HuH-7.5 (cell line): ENCODE measurements around the gene MAGOH.

Experiments
- DNase-seq: peaks from one replicate; pipeline ENCODE4 v3.0.0; 2011; ENCODE audit warnings: low spot score

Gene MAGOH

DNA sequence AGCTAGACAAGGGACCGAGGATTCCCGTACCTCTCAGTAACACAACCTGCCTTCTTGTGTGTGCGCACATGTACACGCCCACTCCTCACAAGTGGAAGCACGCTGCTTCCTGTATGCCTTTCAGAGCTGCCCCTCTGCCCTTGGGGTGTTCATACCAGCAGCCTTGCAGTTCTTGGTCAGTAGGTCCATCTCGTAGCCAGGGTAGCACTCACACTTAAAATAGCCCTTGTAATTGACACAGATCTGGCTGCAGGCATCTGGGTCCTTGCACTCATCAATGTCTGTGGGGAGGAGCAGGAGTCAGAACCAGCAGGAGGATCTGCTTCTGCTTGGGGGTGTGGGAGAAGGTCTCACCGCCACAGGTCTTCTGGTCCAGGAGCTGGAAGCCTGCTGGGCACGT lies 32.6 kb upstream of the MAGOH start:
- DNase-seq, result no peak

DNA sequence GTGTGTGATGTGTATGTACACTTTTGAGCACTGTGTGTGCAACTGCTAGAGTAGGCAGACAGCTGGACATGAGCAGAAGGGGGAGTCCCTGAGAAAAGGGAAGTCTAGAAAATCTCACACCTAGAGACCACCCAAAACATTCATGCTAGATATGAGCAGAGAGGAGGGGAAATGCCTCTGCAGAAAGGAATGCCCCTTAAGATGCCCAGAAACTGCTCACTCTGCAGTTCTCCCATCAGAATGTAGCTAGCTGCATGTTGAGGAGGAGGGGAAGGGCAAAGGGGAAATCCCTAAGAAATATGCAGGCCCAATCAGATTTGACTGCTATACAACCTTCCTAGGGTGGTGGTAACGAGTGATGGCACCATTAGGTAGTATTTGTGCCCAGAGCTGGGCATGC lies 31.8 kb upstream of the MAGOH start:
- DNase-seq, result no peak

DNA sequence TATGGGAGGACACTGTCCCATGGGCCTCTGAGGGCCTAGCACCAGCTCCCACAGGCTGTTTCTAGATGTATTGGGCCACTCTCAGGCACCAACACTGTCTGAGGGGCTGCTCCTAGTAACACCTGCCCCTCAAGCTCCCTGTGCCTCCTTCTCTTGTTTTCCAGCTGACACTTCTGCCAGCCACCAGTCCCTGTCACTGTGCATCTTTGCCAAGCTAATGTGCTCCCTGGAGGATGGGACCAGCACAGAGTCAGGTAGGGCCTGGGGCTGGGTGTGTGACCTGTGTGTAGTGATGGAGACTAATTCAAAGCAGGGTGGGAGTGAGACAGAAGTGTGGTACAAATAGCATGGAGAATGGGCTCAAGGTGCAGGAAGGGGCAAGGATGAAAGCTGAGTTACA lies 29.4 kb upstream of the MAGOH start:
- DNase-seq, result no peak

DNA sequence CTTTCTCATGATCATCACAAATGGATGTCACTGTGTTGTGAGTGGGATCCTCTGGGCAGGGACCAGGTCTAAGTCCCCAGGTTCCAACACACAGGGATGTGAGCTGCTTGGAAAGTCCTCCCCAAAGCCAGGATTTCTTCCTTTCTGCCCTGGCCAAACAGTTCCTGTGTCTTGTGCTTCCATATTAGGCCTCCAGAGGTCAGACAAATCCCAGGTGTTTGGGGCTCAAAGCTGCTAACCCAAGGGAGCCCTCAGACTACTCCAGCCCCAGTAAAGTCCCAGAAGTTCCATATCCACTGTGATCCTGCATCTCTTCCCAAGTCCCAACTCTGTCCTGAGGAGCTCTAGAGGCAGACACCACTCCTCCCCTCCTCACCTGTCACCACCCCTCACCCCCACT lies 27.7 kb upstream of the MAGOH start:
- DNase-seq, result no peak

DNA sequence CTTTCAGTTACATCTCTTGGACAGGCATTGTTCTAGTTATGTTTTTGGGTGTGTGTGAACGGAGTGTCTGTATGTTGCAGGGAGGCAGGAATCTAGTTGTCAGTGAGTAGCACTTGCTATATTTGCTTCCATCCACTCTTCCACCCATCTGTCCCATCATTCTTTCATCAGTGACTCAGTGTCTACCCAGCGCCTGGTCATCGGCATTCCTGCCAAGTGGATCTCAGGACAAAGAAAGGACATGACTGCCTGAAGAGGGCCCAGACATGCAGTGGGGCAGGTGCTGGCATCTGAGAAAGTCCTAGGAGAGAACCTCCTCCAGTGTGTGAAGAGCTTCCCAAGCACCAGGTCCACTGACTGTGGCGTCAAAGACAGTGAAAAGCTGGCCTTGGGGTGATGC lies 27.3 kb upstream of the MAGOH start:
- DNase-seq, result no peak

DNA sequence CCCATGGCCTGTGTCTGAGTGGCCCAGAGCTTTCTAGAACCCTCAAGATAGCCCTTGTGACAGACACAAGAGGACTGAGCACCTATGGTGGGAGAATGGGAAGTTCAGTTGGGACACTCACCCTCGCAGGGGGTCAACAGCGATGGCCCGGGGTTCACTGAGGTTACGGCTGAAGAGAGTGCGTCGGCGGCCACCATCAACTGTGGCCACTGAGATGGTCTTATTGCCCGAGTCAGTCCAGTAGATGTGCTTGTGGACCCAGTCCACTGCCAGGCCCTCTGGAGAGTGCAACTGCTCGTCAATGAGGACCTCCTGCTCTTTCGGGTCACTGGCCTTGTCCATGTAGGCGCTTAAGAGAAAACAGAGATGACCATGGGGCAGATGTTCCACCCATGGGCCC lies 25.7 kb upstream of the MAGOH start:
- no peak for DNase-seq

DNA sequence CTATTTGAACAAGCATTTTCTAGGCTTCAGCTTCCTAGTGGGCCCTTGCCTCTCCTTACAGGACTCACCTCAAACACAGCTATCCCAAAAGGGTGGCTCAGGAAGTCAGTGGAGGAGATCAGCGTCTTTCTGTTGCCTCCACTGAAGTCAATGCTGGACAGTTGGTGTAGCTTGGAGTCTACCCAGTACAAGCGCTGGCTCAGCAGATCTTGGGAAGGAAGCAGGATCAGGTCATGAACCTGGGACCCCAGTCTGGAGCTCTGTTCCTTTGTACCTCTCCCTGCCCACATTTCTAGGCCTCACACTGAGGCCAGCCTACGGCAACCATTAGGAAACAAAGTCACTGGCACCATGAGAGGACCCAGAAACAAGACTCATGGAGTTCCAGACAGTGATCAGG lies 23.7 kb upstream of the MAGOH start:
- no peak for DNase-seq

DNA sequence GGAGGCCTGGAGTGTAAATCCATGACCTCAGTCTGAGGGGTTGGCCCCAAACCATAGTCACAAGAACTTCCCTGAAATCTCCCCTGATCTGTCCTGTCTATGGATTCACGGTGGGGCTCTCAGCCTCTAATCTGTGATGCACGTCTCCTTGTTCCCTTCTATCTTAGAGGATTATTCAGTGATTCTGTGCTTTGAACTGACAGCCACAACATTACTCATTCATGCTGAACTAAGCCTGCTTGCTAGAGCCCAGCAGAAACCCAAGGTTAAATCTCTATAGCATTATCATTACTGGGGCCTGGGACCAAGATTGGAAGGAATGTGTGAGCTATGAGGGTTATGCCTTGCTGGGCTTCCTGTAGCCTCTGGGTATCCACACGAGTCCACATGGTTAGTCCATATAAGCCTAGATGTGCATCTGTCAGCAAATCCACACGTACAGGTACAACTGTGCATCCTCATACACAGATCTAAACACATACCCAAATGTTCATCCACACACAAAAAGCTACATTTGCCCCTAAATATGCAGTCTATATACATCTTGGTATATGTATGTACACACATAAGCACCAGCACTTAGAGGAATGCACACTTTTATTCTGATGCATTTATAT lies 22.4 kb upstream of the MAGOH start:
- no peak for DNase-seq

DNA sequence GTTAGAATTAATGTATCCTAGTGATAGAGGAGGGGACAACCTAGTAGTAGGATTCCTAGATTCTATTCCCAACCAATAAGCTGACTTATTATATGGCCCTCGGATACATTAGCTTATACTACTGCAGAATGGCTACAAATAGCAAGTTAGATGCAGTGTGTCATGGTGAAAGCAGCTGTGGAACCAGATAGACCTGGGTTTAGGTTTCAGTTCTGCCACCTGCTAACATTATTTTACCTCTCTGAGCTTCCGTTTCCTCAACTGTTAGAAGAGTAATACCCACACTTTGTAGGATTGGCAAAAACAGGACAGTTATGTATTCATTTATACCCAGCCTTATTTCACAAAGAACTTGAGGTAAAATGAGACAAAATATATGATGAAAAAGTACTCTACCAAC lies 21.6 kb upstream of the MAGOH start:
- no peak for DNase-seq

DNA sequence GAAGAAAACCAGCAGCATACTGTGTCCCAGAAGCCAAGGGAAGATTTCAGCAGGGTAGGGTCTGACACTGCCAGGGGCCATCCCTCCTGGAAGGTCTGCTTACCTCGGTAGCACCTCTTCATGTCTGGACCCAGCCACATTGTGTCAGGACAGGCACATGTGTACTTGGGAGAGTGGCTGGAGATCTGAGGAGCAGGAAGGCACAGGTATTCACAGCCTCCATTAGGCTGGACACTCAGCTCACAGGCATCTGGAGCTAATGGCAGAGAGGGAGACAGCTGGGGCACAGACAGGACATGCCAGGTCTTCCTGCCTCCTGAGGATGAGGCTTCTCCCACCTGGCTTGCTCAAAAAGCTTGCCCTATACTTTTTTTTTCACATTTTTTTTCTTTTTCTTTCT lies 19.9 kb upstream of the MAGOH start:
- DNase-seq, result no peak

DNA sequence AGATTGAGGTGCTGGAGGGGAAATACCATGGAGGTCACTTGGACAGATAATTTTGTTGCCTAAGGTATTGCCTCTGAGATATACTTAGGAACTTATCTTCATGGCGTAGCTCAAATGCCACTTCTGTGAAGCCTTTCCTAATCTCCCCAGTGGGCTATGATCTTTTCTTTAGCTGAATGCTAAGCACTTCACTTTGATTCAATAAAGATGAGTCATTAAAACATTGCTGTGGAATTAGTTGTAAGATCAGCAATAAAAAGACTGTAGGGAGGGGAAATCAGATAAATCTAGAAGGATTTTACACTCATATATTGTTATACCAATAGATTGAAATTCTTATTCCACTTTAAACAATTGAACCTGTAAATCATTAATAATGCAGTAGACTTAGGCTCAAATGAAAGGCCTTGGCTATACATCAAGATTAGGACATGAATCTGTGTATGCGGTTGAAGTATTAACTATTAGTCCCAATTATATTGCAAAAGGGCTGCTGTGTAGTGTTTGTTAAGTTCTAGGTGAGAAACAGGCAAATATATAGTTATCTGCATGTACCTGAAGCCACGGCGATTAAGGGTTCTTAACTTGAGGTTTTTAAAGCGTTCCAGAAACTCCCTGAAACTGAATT lies 19.2 kb upstream of the MAGOH start:
- no peak for DNase-seq

DNA sequence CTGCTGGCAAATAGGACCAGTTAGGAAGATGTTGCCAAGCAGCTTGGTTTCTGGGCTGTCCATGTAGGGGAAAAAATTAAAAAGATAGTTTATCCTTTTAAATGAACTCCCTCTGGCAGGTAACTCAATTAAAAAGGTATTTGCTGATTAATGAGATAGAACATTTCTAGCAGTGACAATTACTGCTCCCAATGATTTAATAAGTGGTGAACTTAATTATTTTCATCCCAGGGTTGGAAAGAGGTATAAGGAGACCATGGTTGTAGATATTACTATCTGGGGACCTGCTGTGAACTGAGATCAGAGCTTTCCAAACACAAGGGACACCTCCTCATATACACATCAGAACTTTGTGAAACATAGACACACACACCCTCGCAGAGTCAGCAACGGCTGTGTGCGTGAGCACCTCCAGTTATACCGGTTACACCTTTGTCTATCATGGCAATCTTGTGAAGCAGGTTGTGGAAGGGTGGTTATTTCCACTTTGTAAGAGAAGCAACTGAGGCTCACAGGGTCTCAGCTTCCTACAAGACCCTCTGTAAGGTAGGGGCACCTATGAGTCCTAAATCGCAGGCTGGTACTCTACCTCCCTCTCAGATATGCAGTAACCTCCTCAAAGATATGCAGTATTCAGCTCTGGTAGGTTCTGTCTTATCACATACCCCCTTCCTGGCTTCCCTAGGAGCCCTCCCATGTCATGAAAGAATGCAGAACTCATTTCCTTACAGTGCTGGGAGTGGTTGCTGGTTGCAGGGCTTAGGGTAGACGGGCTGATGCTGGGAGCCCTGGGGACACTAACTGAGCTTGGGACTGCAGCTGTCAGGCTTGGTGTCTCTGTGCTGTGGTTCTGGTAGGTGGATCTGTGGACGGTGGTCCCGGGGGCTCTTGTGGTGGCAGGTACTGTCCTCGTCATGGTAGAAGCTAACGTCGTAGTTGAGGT lies 18.5 kb upstream of the MAGOH start:
- no peak for DNase-seq

DNA sequence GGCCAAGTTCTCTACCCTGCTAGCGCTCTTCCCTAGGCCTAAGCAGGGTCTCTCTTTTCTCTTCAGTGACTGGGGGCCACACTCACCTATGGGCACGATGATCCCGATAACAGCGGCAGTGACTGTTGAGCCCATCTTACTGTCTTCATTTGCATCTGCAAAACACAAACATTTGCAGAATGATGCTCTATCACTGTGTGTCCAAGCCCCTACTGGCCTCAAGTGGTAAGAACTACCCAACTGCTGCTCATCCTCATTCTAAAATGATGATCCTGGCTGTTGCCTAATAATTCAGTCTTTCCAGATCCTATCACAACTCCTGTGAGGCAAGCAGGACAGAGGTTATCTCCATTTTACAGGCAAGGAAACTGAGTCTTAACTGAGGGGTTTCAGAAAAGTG lies 16.7 kb upstream of the MAGOH start:
- DNase-seq, result no peak

DNA sequence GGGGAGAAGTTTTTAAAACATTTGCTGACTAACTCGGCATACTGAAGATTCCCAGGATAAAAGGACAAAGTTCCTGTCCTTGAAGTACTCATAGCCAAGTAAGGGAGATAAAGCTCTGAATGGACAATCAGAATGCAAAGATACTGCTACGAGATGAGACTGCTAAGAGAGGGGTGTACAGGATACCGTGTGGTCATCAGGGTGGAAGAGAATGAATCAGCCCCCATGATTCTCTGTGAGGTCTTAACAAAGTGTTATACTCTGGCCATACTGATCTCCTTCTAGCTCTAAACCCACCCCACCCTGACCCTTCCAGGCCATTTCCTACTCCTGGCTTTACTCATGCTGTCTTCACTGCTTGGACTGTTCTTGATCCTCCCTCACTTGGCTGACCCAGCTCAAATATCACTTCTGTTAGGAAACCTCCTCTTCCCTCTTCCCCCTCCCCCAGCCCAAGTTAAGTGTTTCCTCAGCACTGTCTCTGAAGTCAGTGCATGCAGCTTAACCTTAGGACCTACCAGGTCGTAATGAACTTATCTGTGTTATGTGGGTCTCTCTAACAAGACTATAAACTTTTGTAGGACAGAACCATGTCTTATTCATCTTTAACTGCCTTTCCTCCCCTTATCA lies 15.8 kb upstream of the MAGOH start:
- DNase-seq, result no peak

DNA sequence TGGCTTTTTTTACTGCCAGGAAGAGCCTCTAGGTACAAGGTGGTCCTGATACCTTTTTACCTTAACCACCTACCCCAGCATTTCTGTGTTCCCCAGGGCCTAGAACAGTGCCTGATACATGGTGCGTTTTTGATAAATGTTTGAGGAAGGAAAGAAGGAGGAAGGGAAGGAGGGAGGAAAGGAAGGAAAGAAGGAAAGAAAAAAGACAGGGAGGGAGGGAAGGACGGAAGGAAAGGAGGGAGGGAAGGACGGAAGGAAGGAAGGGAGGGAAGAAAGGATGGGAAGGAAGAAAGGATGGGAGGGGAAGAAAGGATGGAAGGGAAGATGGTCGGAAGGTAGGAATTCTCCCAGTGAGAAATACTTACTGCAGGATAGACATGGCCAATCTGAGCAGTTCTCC lies 12.0 kb upstream of the MAGOH start:
- DNase-seq, result no peak

DNA sequence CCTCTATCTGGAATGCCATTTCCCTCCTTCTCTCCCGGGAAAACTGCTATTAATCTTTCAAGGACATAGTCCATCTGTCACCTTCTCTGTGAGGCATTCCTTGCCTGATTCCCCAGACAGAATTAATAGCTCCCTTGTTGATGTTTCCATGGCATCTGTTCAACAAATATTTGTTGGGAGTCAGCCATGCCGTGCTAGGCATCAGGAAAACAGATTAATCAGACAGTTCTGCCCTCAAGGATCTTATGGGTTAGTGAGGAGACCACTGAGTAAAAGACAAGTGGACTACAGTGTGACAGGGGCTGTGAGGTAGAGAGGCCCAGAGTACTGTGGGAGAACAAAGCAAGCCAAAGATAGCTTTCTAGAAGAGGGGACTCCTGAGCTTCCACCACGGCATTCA lies 11.4 kb upstream of the MAGOH start:
- DNase-seq, result no peak

DNA sequence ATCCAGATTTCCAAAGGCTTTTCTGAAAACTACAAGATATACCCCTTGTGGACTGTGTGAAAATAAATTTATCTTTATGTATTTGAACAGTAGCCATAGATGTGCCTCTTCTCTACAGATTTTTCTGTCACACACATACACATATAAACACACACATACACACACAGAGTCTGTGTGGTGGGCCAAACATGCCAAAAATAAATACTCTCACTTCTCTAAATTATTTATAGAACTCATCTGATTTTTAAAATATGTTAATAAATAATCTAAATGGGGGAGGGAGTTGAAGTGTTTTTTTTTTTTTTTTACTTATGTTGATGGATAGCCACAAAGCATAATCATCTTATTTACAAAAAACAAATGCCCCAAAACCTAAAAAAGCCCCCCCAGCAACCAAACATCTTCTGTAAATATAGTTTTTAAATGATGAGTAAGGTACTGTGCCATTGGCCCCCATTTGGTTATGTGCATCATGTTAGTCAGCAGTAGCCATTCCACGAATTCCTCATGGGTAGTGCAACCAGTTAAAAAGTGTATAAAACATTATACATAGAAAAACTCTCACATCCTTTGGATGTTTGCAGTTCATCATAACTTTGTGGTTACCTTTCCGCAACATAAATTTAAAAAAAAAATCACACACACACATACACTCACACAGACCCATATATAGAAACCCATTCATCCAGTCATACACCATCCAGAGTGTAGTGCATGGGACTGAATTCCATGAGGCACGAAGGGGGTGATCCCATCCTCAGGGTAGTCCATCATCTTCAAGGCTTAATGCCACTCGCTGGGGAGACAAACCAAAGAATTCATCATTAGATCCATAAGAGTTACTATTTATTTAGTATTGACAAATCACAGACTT lies 8.2 kb upstream of the MAGOH start:
- no peak for DNase-seq

DNA sequence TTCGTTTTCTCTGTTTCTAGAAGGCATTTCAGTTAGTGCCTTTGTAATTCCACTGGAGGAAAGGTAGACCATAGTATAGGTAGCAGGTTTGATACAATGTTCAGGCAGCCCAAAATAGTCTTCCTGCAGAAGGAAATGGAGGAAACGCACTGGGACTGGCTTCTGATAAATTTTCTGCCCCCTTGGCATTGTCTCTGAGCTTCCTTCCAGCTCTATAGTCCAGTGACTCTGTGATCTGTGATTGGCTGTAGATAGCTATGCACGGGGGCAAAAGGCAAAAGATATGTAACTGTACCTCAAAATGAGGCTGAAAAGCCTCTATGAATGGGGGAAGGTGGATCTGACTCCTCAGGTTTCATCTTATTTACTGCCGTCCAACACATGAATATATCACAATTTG lies 5.8 kb upstream of the MAGOH start:
- DNase-seq, result no peak

DNA sequence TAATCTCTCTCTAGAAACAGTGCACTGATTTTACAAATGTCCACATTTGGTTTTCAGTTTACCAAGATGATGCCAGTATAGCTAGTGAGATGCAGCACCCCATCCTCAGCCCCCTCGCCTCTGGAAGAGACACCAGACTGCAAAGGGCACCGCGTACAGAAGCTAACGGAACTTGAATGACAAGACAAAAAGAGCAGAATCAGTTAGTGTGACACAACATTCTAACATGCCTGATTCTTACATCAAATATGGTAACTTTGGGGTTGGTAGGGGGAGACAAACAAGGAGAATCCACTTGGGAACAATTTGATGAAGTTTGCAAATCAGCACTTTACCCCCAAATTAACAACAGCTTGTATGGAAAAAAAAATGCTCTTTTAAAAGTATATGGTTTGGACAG lies 4.1 kb upstream of the MAGOH start:
- no peak for DNase-seq

DNA sequence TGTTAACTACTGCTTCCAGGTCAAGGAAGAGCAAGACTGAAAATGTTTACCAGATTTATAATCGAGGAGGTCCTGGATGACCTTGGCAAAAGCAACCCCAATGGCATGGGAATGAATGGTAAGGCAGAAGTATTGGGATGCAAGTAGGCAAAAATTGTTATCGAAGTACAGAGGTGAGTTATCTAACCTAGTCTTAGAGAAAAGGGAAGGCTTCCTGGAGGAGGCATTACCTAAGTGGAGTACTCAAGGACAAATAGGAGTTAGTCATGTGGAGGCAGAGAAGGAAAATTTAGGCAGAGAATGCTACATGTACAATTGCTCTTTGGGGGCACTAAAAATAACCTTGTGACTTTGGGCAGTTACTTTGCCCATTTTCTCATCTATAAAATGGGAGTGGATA lies 3.5 kb upstream of the MAGOH start:
- no peak for DNase-seq

DNA sequence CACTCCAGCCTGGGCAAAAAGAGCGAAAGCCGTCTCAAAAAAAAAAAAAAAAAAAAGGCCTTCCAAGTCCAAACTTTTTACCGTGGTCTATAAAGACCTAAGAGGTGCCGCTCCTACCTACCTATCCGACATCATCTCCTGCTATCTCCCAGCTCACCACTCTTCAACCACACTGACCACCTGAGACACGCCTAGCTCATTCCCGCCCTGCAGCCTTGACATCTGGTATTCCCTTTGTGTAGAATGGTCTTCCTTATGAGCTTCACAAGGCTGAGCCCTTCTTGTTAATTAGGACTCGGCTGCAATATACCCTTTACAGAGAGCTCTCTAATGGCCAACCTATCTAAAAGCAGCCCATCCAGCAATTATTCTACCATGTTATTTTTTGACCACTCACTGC lies 680 bp downstream of the MAGOH start:
- no peak for DNase-seq

DNA sequence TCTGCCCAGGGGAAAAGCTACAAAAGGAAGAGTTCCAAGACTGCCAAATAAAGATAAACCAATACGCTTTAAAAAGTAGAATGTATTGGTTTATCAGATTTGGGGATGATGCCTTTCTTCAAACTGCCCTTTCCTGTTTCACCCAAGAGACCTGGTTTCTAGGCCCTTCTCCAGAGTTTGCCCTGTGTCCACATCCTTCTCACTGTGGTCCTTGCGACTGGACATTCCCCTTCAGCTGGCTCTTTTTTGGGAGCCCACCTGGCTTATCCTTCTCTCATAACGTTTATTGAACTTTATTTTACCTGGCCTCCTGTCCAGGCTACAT lies 17.4 kb downstream of the MAGOH start:
- no peak for DNase-seq
